ENCODE data around the gene PCID2. TPM values are rescaled to one million over a fixed set of nuclear protein-coding genes. Genes with fewer than 3 reads are reported as not detected.

The PCID2 gene
- total and polyA plus RNA-seq, 2 of the 13 experiments (the other 11 are each of a cell fraction or from before 2014, with no cell fraction given) = 65.0 to 111 TPM

DNA sequence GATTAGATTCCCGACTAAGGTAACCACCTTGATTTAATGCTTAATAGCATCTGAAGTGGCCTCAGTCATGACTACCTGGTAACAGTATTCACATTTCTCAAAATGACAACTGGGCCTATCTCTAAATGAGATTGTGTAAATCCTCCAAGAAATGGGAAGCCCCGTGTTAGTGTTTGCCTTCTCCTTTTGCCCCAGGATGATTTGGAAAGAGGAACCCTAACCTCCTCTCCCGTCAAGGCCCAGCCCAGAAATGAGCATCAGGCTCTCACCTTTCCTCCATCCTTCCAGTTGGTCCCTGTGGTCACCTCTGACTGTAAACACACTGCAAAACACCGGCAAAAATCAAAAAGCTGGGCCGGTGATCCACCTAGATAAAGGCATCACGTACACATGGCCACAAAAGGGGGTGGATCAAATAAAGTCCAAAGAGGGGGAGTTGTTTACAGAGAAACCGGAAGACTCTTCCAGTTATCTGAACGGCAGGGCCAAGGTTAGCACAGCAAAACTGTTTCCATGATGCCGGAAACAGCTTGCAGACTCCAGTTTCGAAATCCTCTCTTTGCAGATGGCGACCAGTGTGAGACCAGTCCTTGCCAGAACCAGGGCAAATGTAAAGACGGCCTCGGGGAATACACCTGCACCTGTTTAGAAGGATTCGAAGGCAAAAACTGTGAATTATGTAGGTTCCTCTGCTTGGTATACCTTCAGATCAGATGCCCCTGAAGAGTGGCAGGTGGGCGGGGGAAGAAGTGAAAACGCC lies 69.5 kb downstream of the PCID2 start:
- Histone ChIP-seq H2AFZ (ENCODE audit: low read length) (no peak overlapping the region), H3K79me2 (ENCODE audit: insufficient read depth, low read length) (no peaks in the 10 kb centered on the region), H4K20me1 (ENCODE audit: insufficient read depth, low read length) (no peaks in the 10 kb centered on the region), H3K36me3 (replicated peaks in 1 of 2; ENCODE audit: control insufficient read depth in 1 of 2, insufficient read depth in 2 of 2, low read length in 2 of 2) (peaks cover 8 to 27% of the 10 kb centered on the region in 2 experiments; a peak in 4 of 5 replicates), H3K4me1 (ENCODE audit: insufficient read depth, low read length) (peaks cover 49% of the 10 kb centered on the region), H3K4me3 (replicated peaks in 1 of 3; ENCODE audit: insufficient read depth in 1 of 3, low read depth in 2 of 3, low read length in 3 of 3) (peak overlapping the region in 2 of 3 experiments; percentile 5 to 29; a peak in 1 of 6 replicates), H3K9ac (ENCODE audit: insufficient read depth, low read depth, low read length) (0 out of 2 replicates have a peak overlapping the region, but pooled peaks have one; percentile 18), H3K4me2 (ENCODE audit: low read depth, low read length) (peak overlapping the region; percentile 60), H3K9me3 (ENCODE audit: low read length) (no peaks in the 10 kb centered on the region), H3K27me3 (ENCODE audit: control insufficient read depth in 1 of 2, insufficient read depth in 2 of 2, low read length in 2 of 2) (no peaks in the 10 kb centered on the region), H3K27ac (ENCODE audit: extremely low read length, insufficient read depth, low read length) (peak overlapping the region; percentile 72)
- DNase-seq (ENCODE audit: low spot score) (peak; percentile 97), ATAC-seq (peak; percentile 95), FAIRE-seq (peak; percentile 72)
- intact Hi-C loops (cut with micrococcal nuclease; ENCODE audit: unreplicated experiment) = loop anchor here (1.0 kb wide), 1 partner anchor 11 kb away; no protein-coding TSS in a partner anchor
- ChIA-PET POLR2A (interaction anchor here (1.0 to 2.3 kb wide), 6 partner anchors 11 to 71 kb away, joined by 3 to 32 read pairs (median 6); partner anchors contain the start of genes CUL4A, F10 and F7), CTCF (ENCODE audit: low intra/inter-chr PET ratio, low total read pairs) (no interaction called here)
- BruUV-seq (replicated peaks) = no TSS peak
- WGBS (ENCODE audit: low lambda C conversion rate) = 11% methylated on average over 15 of the region's 16 CpGs
- in situ Hi-C loops (cut with HindIII; ENCODE audit: extremely low pct_ligation_motif_present, low pct_unique_long_range_greater_than_20kb) = no loop called here
- TF ChIP-seq PAF1 (CRISPR knock-in tag; IDR thresholded peaks at IDR 0.05) = no peak
- no peak for TF ChIP-seq TMF1 (CRISPR knock-in tag; IDR thresholded peaks at IDR 0.05; ENCODE audit: low read depth)
- TF ChIP-seq NFIB (CRISPR knock-in tag; IDR thresholded peaks at IDR 0.05; ENCODE audit: borderline replicate concordance) = no peak
- 0 out of 2 replicates have a peak, but pooled peaks have one; percentile 75 for TF ChIP-seq ZNF33A (CRISPR knock-in tag; IDR thresholded peaks at IDR 0.05; ENCODE audit: borderline replicate concordance)
- TF ChIP-seq ZNF788 (CRISPR knock-in tag; IDR thresholded peaks at IDR 0.05; ENCODE audit: borderline replicate concordance) = peak; percentile 96
- TF ChIP-seq MYC (CRISPR knock-in tag; IDR thresholded peaks at IDR 0.05; ENCODE audit: borderline replicate concordance) = no peak; the same call in 1 of the 2 replicates
- TF ChIP-seq ZNF460 (CRISPR knock-in tag; IDR thresholded peaks at IDR 0.05; ENCODE audit: borderline replicate concordance) = no peak; the same call in 1 of the 2 replicates
- no peak for TF ChIP-seq FLYWCH1 (CRISPR knock-in tag; IDR thresholded peaks at IDR 0.05)
- no peak for TF ChIP-seq RFX3 (CRISPR knock-in tag; IDR thresholded peaks at IDR 0.05)
- no peak for TF ChIP-seq EEA1 (CRISPR knock-in tag; IDR thresholded peaks at IDR 0.05; ENCODE audit: borderline replicate concordance)
- TF ChIP-seq ATF7 (IDR thresholded peaks at IDR 0.05) = no peak
- TF ChIP-seq ATF7 (CRISPR knock-in tag; IDR thresholded peaks at IDR 0.05) = peak; percentile 72; the same call in 1 of the 2 replicates
- no peak for TF ChIP-seq SMARCC2 (IDR thresholded peaks at IDR 0.05)
- no peak for TF ChIP-seq MXD3 (CRISPR knock-in tag; IDR thresholded peaks at IDR 0.05)
- TF ChIP-seq ZNF354B (CRISPR knock-in tag; IDR thresholded peaks at IDR 0.05) = no peak
- TF ChIP-seq ZFP36 (IDR thresholded peaks at IDR 0.05; ENCODE audit: borderline replicate concordance, low read depth, low read length, partially characterized antibody) = no peak
- peak; percentile 50; the same call in 1 of the 2 replicates for TF ChIP-seq ZFY (CRISPR knock-in tag; IDR thresholded peaks at IDR 0.05)
- TF ChIP-seq SNRNP70 (IDR thresholded peaks at IDR 0.05; ENCODE audit: low read depth, low read length) = no peak
- no peak for TF ChIP-seq MAFG (CRISPR knock-in tag; IDR thresholded peaks at IDR 0.05)

Data from HepG2 (cell line).